K562 (cell line): Measurements from ENCODE around the gene FOXE1.

Experiments
- GABPA ChIP-seq: fragments of 200-800 bp; sonication (Bioruptor generic); conservative IDR thresholded peaks from 2 replicates; pipeline ENCODE4 v1.6.1; 2016; ENCODE audit warnings: low read depth, missing genetic modification characterization, missing compliant biosample characterization
- KDM1A ChIP-seq, 2 experiments: fragments of 450-650 bp; IDR thresholded peaks; 2 replicates each; pipeline ENCODE4 v1.6.1; 2016; ENCODE audit warnings: mild to moderate bottlenecking in 2 of 2
- SMAD3 ChIP-seq: fragments of 450-650 bp; formaldehyde crosslinking; conservative IDR thresholded peaks from 2 replicates; pipeline ENCODE4 v1.4.0; 2020; ENCODE audit warnings: mild to moderate bottlenecking
- USF1 ChIP-seq: sonication (generic); formaldehyde crosslinking; IDR thresholded peaks from 2 replicates; pipeline ENCODE4 v1.9.0; 2022; ENCODE audit warnings: mild to moderate bottlenecking, missing genetic modification reagents
- TF ChIP-seq, protein P1 (sequence below): fragments of 250-450 bp; sonication (Bioruptor Pico); IDR thresholded peaks from 2 replicates; pipeline ENCODE4 v1.5.0; 2021

- TF ChIP-seq GABPA (no peak), USF1 (CRISPR knock-in tag) (no peak), SMAD3 (CRISPR knock-in tag) (no peak), KDM1A (IDR thresholded peaks at IDR 0.05) (no peak)
- TF ChIP-seq, protein P1, sequence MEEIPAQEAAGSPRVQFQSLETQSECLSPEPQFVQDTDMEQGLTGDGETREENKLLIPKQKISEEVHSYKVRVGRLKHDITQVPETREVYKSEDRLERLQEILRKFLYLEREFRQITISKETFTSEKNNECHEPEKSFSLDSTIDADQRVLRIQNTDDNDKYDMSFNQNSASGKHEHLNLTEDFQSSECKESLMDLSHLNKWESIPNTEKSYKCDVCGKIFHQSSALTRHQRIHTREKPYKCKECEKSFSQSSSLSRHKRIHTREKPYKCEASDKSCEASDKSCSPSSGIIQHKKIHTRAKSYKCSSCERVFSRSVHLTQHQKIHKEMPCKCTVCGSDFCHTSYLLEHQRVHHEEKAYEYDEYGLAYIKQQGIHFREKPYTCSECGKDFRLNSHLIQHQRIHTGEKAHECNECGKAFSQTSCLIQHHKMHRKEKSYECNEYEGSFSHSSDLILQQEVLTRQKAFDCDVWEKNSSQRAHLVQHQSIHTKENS (CRISPR knock-in tag): no peak
These were observed 42.8 kb downstream of the FOXE1 start for GRCh38 chr9:97895695-97896332.
